GM19395 (cell line): Measurements from ENCODE around the gene KCNQ1OT1.

Source experiments
- ATAC-seq: cut with Tn5 transposase; IDR thresholded peaks from one replicate; pipeline ENCODE4 v1.9.1; 2021; ENCODE audit warnings: mild to moderate bottlenecking, moderate library complexity; ENCODE audit not compliant: unreplicated experiment

The KCNQ1OT1 gene

DNA sequence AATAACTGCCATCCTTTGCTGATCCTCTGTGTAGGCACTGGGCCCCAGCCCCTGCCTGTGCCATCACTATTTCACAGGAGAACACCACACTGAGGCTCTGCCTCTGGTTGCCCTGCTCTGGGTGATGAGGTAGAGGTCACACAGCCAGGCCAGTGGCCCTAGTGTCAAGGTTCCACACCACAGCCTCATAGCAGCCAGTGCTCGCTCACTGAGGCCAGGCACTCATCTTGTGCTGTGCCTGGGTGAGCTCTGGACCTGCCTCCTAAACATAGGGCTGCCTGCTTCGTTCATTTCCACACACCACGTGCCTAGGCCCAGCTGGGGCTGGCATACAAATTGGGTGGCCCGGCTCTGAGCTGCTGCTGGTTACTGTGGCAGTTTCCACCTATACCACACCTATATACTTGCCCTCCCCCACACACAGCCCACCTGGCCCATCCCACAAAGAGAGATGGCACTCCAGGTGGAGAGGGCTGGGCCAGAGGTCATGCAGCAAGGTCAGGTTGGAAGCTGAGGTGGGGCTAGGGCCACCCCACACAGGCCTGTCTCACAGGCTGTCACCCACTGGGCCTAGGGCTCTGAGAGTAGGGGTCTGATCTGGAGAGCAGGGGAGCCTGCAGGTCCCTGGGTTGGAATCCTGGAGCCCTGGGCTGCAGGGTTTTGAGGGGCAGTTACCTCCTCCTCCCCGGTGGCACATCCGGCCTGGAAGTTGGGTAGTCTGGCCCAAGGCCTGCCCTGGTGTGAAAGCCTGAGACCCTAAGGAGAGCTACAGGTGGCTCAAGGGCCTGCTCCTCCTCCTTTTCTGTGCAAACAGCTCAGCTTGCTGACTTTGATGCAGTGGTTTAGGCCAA, 11.2 kb downstream of the KCNQ1OT1 start:
- no peak for ATAC-seq

GRCh38 chr11:2687782-2688191, 12.0 kb downstream of the KCNQ1OT1 start:
- ATAC-seq: no peak

DNA sequence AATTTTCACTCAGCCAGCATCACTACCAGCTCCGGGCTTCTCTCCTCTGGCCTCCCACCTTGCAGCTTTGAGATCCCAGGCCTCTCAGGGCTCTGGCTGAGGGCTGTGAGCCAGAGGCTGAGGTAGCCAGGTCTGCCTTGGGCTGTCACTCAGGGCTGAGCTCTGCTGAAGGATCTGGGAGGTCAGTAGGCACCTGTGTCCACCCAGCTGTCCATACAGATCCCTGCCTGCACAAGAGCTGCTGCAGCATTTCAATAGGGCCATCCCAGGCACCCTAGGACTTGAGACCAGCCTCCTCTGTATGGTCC, 12.6 kb downstream of the KCNQ1OT1 start:
- ATAC-seq: no peak

DNA sequence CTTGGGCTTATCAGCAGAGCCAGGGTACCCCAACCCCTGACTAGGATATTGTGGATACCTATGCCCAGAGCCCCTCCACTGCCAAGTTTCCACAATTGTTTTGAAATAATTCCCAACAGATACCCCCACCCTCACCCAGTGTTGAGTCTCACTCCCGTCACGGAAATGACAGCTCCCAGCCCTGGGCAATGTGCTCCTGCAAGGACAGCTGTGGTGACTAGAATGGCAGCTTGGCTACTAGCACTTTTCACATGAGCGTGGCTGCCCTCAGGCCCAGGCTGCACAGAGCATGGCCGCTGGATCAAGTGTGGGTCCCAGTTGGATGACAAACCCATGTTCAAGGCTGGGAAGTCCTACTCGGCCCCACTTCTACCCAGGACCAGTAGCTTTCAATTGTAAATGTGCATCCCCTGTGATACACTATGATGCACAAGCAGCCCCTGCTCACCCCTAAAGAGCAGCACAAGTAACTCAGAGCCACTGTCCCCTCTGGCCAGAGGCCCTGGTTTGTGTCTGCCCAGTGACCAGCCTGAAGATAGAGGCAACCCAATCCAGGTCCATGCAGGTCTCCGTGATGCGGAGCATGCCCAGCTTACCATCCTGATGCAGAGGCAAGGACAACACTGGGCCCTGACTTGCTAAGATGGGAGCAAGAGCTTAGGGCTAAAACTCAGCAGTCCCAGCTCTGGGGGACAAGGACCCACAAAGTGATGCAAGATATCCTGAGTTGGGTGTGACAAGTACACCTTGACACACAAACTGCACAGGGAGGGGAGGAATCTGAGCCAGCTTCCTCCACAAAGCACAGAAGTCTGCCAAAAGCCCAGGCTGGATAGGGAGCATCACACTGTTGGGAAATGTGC, 13.2 kb downstream of the KCNQ1OT1 start:
- no peak for ATAC-seq

GRCh38 chr11:2685566-2686359, 14.0 kb downstream of the KCNQ1OT1 start:
- ATAC-seq: no peak

DNA sequence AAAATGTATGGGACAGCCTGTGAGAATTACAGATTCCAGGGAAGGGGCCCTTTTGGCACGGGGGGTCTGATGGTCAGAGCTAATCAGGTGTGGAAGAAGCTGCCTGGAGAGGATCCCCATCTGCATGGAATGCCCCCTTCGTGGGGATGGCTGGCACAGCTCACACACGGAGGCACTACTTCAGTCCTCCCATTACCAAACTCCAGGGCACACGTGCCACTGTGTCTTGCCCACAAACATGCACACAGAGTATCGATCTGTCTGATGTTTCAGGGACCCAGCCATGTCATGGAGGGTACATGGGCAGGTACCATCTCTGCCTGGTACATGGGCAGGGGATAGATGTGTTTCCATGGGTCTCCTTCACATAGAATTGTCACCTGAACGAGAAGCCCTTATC, 14.7 kb downstream of the KCNQ1OT1 start:
- no peak for ATAC-seq

- ATAC-seq: no peak
Observed at GRCh38 chr11:2684581-2684980, 15.2 kb downstream of the KCNQ1OT1 start.

- no peak for ATAC-seq
Observed at GRCh38 chr11:2683806-2684205, 16.0 kb downstream of the KCNQ1OT1 start.

GRCh38 chr11:2681408-2682145, 18.2 kb downstream of the KCNQ1OT1 start:
- ATAC-seq: no peak

- ATAC-seq: no peak
Observed at GRCh38 chr11:2679011-2679676, 20.6 kb downstream of the KCNQ1OT1 start.

DNA sequence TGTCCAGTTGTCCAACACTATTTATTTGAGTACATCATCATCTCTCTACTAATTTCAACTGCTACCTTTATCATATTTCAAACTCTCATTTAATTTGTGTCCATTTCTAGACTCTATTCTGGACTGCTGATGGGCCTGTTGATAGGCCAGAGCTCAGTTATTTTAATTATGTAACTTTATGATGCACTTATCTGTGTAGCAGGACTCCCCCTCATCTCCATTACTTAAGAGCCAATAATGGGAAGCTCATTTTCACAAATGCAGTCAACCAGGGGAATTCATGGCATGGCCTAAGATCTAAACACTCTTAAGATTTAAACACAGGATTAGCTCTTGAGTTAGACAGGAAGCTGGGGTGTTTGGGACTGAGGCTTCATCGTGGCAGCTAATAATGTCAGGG, 21.4 kb downstream of the KCNQ1OT1 start:
- no peak for ATAC-seq

GRCh38 chr11:2677127-2677526, 22.7 kb downstream of the KCNQ1OT1 start:
- peak; percentile 60 for ATAC-seq

DNA sequence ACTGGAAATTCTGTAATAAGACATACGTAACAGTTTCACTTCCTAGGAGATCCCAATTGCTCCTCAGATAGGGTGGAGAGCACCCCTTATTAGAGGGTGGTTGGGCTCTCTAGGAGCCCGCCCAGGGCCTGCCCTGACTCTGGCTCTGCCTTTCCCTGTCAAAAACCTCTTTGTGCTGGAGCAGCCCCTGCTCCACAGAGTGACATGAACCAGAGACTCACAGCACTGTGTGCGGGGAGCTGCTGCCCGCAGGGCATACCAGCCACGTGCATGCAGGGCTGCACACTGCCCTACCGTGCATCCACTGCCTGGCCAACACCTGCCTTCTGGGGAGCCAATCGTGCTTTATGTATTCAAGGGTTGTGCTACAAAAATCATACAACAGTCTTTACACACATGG, 24.3 kb downstream of the KCNQ1OT1 start:
- ATAC-seq: no peak

- ATAC-seq: no peak
Observed at GRCh38 chr11:2674658-2675131, 25.1 kb downstream of the KCNQ1OT1 start.

DNA sequence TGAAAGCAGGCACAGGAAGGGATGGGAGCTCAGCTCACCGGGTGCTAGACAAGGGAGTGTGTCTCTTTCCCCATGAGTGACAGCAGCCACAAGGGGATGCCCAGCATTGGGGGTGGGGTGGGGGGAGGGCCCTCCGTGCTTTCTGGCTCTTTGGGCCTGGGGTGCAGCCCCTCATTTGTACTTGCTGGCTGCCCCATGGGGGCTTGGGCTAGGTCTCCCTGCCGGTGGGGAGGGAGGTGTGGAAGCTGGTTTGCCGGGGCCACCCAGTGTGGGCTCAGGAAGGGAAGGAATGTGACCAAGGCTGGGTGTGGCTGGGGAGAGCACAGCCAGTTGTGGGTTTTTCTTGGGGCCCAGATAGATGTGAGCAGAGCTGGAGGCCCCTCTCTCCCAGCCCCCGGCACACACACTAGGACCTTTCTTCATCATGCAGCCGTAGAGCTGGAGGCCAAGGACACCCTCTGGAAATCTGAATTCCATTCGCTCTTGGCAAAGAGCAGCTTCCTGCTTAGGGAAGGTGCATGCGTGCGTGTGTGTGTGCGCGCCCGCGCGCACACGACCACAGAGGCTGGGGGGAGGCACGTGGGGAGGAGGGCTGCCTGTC, 25.8 kb downstream of the KCNQ1OT1 start:
- ATAC-seq: no peak

DNA sequence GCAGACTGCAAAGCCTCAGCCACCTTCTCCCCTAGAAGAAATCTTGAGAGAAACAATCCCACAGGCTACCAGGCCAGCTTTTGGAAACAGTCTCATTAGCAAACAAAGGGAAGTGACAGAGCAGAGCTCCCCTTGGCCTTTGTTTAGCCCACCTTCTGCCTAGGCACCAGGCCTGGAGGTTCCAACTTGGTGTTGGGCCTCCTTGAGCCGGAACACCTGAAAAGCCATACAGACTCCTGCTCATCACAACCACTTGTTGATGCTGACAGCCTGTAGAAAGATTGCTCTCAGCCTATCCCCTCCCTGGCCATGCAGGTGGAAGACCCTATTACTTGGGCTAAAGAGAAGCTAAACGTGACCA, 26.6 kb downstream of the KCNQ1OT1 start:
- no peak for ATAC-seq

DNA sequence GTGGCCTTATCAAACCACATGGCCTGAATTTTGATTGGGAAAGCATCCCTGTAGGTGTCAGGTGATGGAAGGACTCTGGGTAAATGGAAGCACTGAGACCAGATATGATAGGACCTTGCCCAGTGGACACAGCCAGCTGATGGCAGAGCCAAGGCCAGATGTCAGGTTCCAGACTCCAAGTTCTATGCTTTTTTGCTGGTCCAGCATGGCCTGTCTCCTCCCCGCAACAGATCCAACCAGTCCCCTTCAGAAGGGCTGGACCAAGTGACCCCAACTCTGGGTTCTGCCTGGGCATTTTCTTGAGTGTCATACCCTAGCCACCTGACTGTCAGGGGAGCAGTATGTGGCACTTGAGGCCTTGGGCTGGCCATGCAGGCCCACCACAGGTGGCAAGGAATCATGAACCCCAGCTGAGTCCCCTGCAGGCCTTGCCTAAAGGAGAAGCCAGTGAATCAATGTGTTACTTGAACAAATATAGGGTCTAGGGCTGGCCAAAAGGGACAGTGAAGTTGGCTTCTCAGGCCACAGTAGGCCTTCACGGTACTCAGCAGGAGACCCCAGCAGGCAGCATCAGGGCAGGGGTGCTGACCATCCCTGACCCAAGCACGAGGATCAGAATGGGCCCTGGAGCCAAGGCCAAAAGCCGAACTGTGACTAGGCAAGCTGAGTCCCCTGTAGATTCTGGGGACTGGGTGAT, 27.1 kb downstream of the KCNQ1OT1 start:
- ATAC-seq: no peak

DNA sequence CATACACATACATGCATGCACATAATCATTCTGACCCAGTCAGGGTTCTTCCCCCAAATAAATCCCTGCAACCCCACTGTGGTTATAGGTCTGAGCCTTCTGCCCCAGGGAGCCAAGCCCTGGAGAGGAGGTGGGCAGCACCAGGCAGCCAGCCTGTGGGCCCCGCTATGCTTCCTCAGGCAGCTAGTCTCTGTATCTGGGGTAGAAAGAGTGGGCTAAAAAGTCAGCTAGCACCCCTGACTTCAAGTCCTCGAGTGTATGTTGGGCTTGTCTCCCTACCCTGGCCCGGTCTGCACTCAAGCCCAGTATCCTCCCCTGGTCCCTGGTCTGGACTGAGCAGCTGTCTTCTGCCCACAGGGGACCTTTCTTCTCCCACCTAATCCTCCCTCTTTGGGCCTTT, 28.0 kb downstream of the KCNQ1OT1 start:
- ATAC-seq: no peak

DNA sequence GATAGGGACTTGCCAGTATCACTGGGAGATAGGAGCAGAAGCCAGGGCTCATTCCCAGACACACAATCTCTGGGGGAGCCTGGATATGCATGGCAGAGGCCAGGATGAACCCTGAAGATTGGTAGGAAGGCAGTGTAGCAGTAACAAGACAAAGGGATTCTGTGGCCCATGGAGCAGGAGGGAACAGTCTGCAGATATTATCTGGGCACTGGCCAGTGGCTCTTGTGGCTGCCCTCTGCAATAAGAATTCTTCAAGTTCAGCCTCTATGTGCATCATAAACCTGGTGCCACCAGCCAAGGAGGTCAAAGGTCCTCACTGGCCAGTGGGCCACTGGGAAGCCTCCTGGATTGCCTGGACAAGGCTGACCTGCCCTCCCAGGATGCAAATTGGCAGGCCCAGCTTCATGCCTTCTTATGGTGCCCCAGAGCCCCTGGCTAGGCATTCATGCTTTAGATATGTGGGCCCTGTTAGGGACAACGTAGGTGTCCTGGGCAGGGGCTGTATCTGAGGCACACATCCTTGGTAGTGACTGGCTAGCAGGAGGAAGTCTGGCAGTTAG, 29.2 kb downstream of the KCNQ1OT1 start:
- ATAC-seq: no peak
